ENCODE measurements around the gene RGS19.

DNA sequence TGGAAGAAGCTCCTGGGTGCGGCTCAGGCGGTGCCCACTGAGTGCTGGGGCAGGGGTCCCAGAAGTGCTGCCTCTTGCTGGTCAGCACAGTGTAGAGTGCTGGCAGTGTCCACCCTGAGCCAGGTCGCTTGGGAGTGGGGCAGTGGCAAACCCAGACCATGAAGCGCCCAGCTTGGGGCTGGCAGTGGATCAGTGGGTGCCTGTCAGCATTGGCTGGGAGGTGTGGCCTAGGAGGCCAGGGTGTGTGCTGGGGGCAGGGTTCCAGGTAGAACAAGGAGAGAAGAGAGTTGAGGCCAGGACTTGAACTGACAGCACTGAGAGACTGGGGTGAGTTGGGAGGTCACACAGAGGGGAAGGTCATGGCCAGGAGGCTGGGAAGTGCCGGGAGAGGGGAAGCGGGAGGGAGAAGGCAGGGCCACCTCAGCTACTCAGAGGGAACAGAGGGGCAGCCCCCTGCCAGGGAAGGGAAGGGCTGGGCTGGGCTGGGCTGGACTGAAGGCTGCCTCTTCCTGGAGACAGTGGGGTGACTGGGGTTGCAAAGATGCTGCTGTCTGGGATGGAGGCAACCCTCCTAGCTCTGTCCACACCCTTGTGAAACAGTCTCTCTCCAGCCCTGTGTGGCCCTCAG is 12.2 kb downstream of the RGS19 start:
- TF ChIP-seq, protein P1, sequence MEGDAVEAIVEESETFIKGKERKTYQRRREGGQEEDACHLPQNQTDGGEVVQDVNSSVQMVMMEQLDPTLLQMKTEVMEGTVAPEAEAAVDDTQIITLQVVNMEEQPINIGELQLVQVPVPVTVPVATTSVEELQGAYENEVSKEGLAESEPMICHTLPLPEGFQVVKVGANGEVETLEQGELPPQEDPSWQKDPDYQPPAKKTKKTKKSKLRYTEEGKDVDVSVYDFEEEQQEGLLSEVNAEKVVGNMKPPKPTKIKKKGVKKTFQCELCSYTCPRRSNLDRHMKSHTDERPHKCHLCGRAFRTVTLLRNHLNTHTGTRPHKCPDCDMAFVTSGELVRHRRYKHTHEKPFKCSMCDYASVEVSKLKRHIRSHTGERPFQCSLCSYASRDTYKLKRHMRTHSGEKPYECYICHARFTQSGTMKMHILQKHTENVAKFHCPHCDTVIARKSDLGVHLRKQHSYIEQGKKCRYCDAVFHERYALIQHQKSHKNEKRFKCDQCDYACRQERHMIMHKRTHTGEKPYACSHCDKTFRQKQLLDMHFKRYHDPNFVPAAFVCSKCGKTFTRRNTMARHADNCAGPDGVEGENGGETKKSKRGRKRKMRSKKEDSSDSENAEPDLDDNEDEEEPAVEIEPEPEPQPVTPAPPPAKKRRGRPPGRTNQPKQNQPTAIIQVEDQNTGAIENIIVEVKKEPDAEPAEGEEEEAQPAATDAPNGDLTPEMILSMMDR (IDR thresholded peaks at IDR 0.05): no peak
- TF ChIP-seq POLR2A (IDR thresholded peaks at IDR 0.05): no peak
